Measurements from ENCODE around the gene BLTP3A. TPM values are rescaled to one million over a fixed set of nuclear protein-coding genes. Genes with fewer than 3 reads are reported as not detected.
"Not testable (repeated sequence)": the region's sequence is repeated elsewhere in the genome, so short reads cannot be mapped to it uniquely, and the experiment has no call there.

Gene BLTP3A
- total RNA-seq, 1 donor from 2014 or later: 9.7 TPM

- no peak for DNase-seq
Measured at GRCh38 chr6:34793877-34794276, 2.0 kb downstream of the BLTP3A start.

- DNase-seq: peak; percentile 30
Measured at GRCh38 chr6:34795836-34796425, 4.0 kb downstream of the BLTP3A start.

GRCh38 chr6:34798057-34798456 lies 6.2 kb downstream of the BLTP3A start:
- no peak for DNase-seq

GRCh38 chr6:34799547-34799946 lies 7.7 kb downstream of the BLTP3A start:
- no peak for DNase-seq

- DNase-seq: no peak
Measured at GRCh38 chr6:34804543-34804942, 12.7 kb downstream of the BLTP3A start.

- not testable (repeated sequence) for DNase-seq
Measured at GRCh38 chr6:34805074-34805473, 13.2 kb downstream of the BLTP3A start.

GRCh38 chr6:34806738-34807453 lies 15.0 kb downstream of the BLTP3A start:
- peak; percentile 10 for DNase-seq

GRCh38 chr6:34808473-34808872 lies 16.6 kb downstream of the BLTP3A start:
- DNase-seq: not testable (repeated sequence)

- DNase-seq: not testable (repeated sequence)
Measured at GRCh38 chr6:34809419-34809818, 17.5 kb downstream of the BLTP3A start.

GRCh38 chr6:34810017-34810882 lies 18.4 kb downstream of the BLTP3A start:
- peak; percentile 42 for DNase-seq

GRCh38 chr6:34810936-34811632 lies 19.2 kb downstream of the BLTP3A start:
- DNase-seq: peak; percentile 47

GRCh38 chr6:34813028-34813713 lies 21.3 kb downstream of the BLTP3A start:
- DNase-seq: no peak

GRCh38 chr6:34816635-34817301 lies 24.9 kb downstream of the BLTP3A start:
- DNase-seq: no peak

GRCh38 chr6:34817446-34817845 lies 25.6 kb downstream of the BLTP3A start:
- DNase-seq: no peak

GRCh38 chr6:34818872-34819570 lies 27.1 kb downstream of the BLTP3A start:
- DNase-seq: not testable (repeated sequence)

- no peak for DNase-seq
Measured at GRCh38 chr6:34819571-34820480, 27.9 kb downstream of the BLTP3A start.

- no peak for DNase-seq
Measured at GRCh38 chr6:34829137-34829536, 37.3 kb downstream of the BLTP3A start.

- no peak for DNase-seq
Measured at GRCh38 chr6:34832942-34833341, 41.1 kb downstream of the BLTP3A start.

GRCh38 chr6:34834789-34835518 lies 43.1 kb downstream of the BLTP3A start:
- DNase-seq: no peak
